GM23338 (cell line): ENCODE measurements around the gene OVAAL. TPM values are rescaled to one million over a fixed set of nuclear protein-coding genes. Genes with fewer than 3 reads are reported as not detected.

Source experiments
- ATAC-seq: fragments of 200-7000 bp; cut with Tn5 transposase; 3 replicates; pipeline ENCODE4 v1.9.1; 2020
- DNase-seq: peaks from one replicate; pipeline ENCODE4 v3.0.0-alpha.2; 2015; ENCODE audit warnings: low spot score
- H2AFZ ChIP-seq: fragments of 200-600 bp; sonication (generic); 2 replicates; pipeline ENCODE4 v1.8.0; 2016; ENCODE audit warnings: antibody characterized with exemption, mild to moderate bottlenecking, moderate library complexity
- H3F3A ChIP-seq: fragments of 200-600 bp; sonication (generic); replicated peaks from 2 replicates; pipeline ENCODE4 v1.8.0; 2017; ENCODE audit warnings: antibody characterized with exemption, mixed run types, low read depth
- H3K27ac ChIP-seq: fragments of 200-600 bp; sonication (generic); 2 replicates; pipeline ENCODE4 v1.6.1; 2016; ENCODE audit warnings: low read depth
- H3K27me3 ChIP-seq: fragments of 200-600 bp; sonication (generic); 2 replicates; pipeline ENCODE4 v1.8.0; 2016; ENCODE audit warnings: mild to moderate bottlenecking, mixed run types, moderate library complexity; ENCODE audit not compliant: insufficient read depth
- H3K36me3 ChIP-seq: fragments of 200-600 bp; sonication (generic); 2 replicates; pipeline ENCODE4 v1.8.0; 2016; ENCODE audit warnings: mild to moderate bottlenecking; ENCODE audit not compliant: insufficient read depth
- H3K4me1 ChIP-seq: fragments of 200-600 bp; sonication (generic); 2 replicates; pipeline ENCODE4 v1.8.0; 2016; ENCODE audit warnings: mild to moderate bottlenecking, moderate library complexity; ENCODE audit not compliant: insufficient read depth
- H3K4me2 ChIP-seq: fragments of 200-600 bp; sonication (generic); 2 replicates; pipeline ENCODE4 v1.7.1; 2017; ENCODE audit warnings: mixed run types
- H3K4me3 ChIP-seq: fragments of 200-600 bp; sonication (generic); 2 replicates; pipeline ENCODE4 v1.6.1; 2016; ENCODE audit warnings: mixed run types
- H3K79me2 ChIP-seq: fragments of 200-600 bp; sonication (generic); replicated peaks from 2 replicates; pipeline ENCODE4 v1.8.0; 2017; ENCODE audit warnings: mild to moderate bottlenecking; ENCODE audit not compliant: insufficient read depth
- H3K9me2 ChIP-seq: fragments of 200-600 bp; sonication (generic); 2 replicates; pipeline ENCODE4 v1.8.0; 2017; ENCODE audit not compliant: insufficient read depth
- H4K20me1 ChIP-seq: fragments of 200-600 bp; sonication (generic); replicated peaks from 2 replicates; pipeline ENCODE4 v1.8.0; 2017; ENCODE audit warnings: mild to moderate bottlenecking; ENCODE audit not compliant: insufficient read depth
- H3K27ac Mint-ChIP-seq: 2 replicates; pipeline ENCODE4 v1.8.0; 2020; ENCODE audit warnings: inconsistent platforms, mild to moderate bottlenecking, moderate library complexity, mixed read lengths
- H3K27me3 Mint-ChIP-seq: 3 replicates; pipeline ENCODE4 v1.8.0; 2022; ENCODE audit warnings: low read depth, mild to moderate bottlenecking, moderate library complexity, mixed read lengths, inconsistent platforms; ENCODE audit not compliant: insufficient read depth, poor library complexity
- H3K36me3 Mint-ChIP-seq: 3 replicates; pipeline ENCODE4 v1.8.0; 2021; ENCODE audit warnings: low read depth, mild to moderate bottlenecking, inconsistent platforms, moderate library complexity, mixed read lengths
- H3K4me1 Mint-ChIP-seq: 3 replicates; pipeline ENCODE4 v1.8.0; 2020; ENCODE audit warnings: mild to moderate bottlenecking, inconsistent platforms, mixed read lengths
- H3K4me3 Mint-ChIP-seq: 3 replicates; pipeline ENCODE4 v1.8.0; 2021; ENCODE audit warnings: moderate library complexity, mild to moderate bottlenecking, inconsistent platforms, mixed read lengths
- H3K9me3 Mint-ChIP-seq: 3 replicates; pipeline ENCODE4 v1.8.0; 2020; ENCODE audit warnings: moderate library complexity, mild to moderate bottlenecking, inconsistent platforms, mixed read lengths
- CREB1 ChIP-seq: fragments of 250-450 bp; sonication (Bioruptor Pico); IDR thresholded peaks from 2 replicates; pipeline ENCODE4 v1.5.0; 2020; ENCODE audit warnings: low read depth, mild to moderate bottlenecking, moderate library complexity
- EZH2 ChIP-seq: fragments of 200-600 bp; sonication (generic); IDR thresholded peaks from one replicate; pipeline ENCODE4 v1.8.0; 2017; ENCODE audit warnings: antibody characterized with exemption, mild to moderate bottlenecking, low read depth; ENCODE audit not compliant: unreplicated experiment
- EZH2phosphoT487 ChIP-seq: fragments of 200-600 bp; sonication (generic); IDR thresholded peaks from one replicate; pipeline ENCODE4 v1.8.1; 2018; ENCODE audit warnings: antibody characterized with exemption; ENCODE audit not compliant: unreplicated experiment
- JUNB ChIP-seq: IDR thresholded peaks from one replicate; pipeline ENCODE4 v1.6.1; 2016; ENCODE audit warnings: antibody characterized with exemption; ENCODE audit not compliant: unreplicated experiment
- NANOG ChIP-seq: IDR thresholded peaks from 2 replicates; pipeline ENCODE4 v1.6.1; 2016; ENCODE audit warnings: antibody characterized with exemption, borderline replicate concordance
- POLR2AphosphoS5 ChIP-seq: IDR thresholded peaks from 2 replicates; pipeline ENCODE4 v1.6.1; 2016; ENCODE audit warnings: antibody characterized with exemption, low read depth
- REST ChIP-seq: IDR thresholded peaks from one replicate; pipeline ENCODE4 v1.6.1; 2018; ENCODE audit warnings: antibody characterized with exemption; ENCODE audit not compliant: unreplicated experiment
- STAT1 ChIP-seq: IDR thresholded peaks from one replicate; pipeline ENCODE4 v1.6.1; 2016; ENCODE audit warnings: antibody characterized with exemption; ENCODE audit not compliant: unreplicated experiment
- ZNF114 ChIP-seq: fragments of 250-450 bp; sonication (Bioruptor Pico); IDR thresholded peaks from 2 replicates; pipeline ENCODE4 v1.5.0; 2020; ENCODE audit warnings: mild to moderate bottlenecking, moderate library complexity
- ZNF331 ChIP-seq: fragments of 250-450 bp; sonication (Bioruptor Pico); IDR thresholded peaks from 2 replicates; pipeline ENCODE4 v1.5.0; 2020; ENCODE audit warnings: low read depth, mild to moderate bottlenecking, moderate library complexity
- polyA plus RNA-seq: library from polyadenylated mRNA; unstranded; fragments of >200 nt; fragmentation: Nextera tagmentation; extraction: Ambion mirVana; gene quantifications from 2 replicates; pipeline ENCODE4 v1.2.1, GENCODE V29; 2016
- total RNA-seq: library from RNA; depleted of rRNA; stranded (reverse); fragments of >200 nt; shearing (Covaris generic); gene quantifications from 2 replicates; pipeline ENCODE4 v1.2.3, GENCODE V29; 2014
- TF ChIP-seq, protein P1 (sequence below): fragments of 250-450 bp; sonication (Bioruptor Pico); IDR thresholded peaks from 2 replicates; pipeline ENCODE4 v1.5.0; 2020; ENCODE audit warnings: mild to moderate bottlenecking, moderate library complexity
- TF ChIP-seq, protein P2 (sequence below), 2 experiments: fragments of 200-600 bp in 1 of 2; sonication (generic) in 1 of 2; conservative IDR thresholded peaks; 2 replicates each; pipeline versions ENCODE4 v1.5.1 to v1.6.1; 2016 to 2017; ENCODE audit warnings: antibody characterized with exemption in 2 of 2, low read depth in 2 of 2, mild to moderate bottlenecking in 2 of 2, moderate library complexity in 1 of 2
- TF ChIP-seq, protein P3 (sequence below): IDR thresholded peaks from 2 replicates; pipeline ENCODE4 v1.6.1; 2016; ENCODE audit warnings: antibody characterized with exemption

OVAAL gene
- total and polyA plus RNA-seq, 2 experiments from 2014 or later, result not detected

- no peaks in the 10 kb centered on the region for H3K9me2 ChIP-seq
- no peak for DNase-seq
- no peaks in the 10 kb centered on the region for H3K27me3 ChIP-seq
- Mint-ChIP-seq H3K9me3 (no peaks in the 10 kb centered on the region), H3K4me1 (peaks cover 11% of the 10 kb centered on the region), H3K27ac (no peak overlapping the region), H3K36me3 (no peaks in the 10 kb centered on the region), H3K27me3 (peaks cover 3% of the 10 kb centered on the region), H3K4me3 (no peak overlapping the region)
- H3K36me3 ChIP-seq, result no peaks in the 10 kb centered on the region
- H3K4me2 ChIP-seq, result no peak overlapping the region
- H4K20me1 ChIP-seq, result no peaks in the 10 kb centered on the region
- ATAC-seq, result no peak
- H2AFZ ChIP-seq, result peak overlapping the region; percentile 84
- no peaks in the 10 kb centered on the region for H3F3A ChIP-seq
- peaks cover 4% of the 10 kb centered on the region; the same call in 1 of the 2 replicates for H3K4me1 ChIP-seq
- H3K79me2 ChIP-seq, result no peaks in the 10 kb centered on the region
- TF ChIP-seq, protein P1, sequence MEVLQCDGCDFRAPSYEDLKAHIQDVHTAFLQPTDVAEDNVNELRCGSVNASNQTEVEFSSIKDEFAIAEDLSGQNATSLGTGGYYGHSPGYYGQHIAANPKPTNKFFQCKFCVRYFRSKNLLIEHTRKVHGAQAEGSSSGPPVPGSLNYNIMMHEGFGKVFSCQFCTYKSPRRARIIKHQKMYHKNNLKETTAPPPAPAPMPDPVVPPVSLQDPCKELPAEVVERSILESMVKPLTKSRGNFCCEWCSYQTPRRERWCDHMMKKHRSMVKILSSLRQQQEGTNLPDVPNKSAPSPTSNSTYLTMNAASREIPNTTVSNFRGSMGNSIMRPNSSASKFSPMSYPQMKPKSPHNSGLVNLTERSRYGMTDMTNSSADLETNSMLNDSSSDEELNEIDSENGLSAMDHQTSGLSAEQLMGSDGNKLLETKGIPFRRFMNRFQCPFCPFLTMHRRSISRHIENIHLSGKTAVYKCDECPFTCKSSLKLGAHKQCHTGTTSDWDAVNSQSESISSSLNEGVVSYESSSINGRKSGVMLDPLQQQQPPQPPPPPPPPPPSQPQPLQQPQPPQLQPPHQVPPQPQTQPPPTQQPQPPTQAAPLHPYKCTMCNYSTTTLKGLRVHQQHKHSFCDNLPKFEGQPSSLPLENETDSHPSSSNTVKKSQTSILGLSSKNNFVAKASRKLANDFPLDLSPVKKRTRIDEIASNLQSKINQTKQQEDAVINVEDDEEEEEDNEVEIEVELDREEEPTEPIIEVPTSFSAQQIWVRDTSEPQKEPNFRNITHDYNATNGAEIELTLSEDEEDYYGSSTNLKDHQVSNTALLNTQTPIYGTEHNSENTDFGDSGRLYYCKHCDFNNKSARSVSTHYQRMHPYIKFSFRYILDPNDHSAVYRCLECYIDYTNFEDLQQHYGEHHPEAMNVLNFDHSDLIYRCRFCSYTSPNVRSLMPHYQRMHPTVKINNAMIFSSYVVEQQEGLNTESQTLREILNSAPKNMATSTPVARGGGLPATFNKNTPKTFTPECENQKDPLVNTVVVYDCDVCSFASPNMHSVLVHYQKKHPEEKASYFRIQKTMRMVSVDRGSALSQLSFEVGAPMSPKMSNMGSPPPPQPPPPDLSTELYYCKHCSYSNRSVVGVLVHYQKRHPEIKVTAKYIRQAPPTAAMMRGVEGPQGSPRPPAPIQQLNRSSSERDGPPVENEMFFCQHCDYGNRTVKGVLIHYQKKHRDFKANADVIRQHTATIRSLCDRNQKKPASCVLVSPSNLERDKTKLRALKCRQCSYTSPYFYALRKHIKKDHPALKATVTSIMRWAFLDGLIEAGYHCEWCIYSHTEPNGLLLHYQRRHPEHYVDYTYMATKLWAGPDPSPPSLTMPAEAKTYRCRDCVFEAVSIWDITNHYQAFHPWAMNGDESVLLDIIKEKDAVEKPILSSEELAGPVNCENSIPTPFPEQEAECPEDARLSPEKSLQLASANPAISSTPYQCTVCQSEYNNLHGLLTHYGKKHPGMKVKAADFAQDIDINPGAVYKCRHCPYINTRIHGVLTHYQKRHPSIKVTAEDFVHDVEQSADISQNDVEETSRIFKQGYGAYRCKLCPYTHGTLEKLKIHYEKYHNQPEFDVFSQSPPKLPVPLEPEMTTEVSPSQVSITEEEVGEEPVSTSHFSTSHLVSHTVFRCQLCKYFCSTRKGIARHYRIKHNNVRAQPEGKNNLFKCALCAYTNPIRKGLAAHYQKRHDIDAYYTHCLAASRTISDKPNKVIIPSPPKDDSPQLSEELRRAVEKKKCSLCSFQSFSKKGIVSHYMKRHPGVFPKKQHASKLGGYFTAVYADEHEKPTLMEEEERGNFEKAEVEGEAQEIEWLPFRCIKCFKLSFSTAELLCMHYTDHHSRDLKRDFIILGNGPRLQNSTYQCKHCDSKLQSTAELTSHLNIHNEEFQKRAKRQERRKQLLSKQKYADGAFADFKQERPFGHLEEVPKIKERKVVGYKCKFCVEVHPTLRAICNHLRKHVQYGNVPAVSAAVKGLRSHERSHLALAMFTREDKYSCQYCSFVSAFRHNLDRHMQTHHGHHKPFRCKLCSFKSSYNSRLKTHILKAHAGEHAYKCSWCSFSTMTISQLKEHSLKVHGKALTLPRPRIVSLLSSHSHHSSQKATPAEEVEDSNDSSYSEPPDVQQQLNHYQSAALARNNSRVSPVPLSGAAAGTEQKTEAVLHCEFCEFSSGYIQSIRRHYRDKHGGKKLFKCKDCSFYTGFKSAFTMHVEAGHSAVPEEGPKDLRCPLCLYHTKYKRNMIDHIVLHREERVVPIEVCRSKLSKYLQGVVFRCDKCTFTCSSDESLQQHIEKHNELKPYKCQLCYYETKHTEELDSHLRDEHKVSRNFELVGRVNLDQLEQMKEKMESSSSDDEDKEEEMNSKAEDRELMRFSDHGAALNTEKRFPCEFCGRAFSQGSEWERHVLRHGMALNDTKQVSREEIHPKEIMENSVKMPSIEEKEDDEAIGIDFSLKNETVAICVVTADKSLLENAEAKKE (CRISPR knock-in tag), result no peak
- TF ChIP-seq EZH2phosphoT487 (no peak), ZNF331 (no peak), CREB1 (no peak), REST (no peak), EZH2 (no peak), POLR2AphosphoS5 (no peak), JUNB (no peak), NANOG (no peak), ZNF114 (no peak), STAT1 (no peak)
- TF ChIP-seq, protein P2, sequence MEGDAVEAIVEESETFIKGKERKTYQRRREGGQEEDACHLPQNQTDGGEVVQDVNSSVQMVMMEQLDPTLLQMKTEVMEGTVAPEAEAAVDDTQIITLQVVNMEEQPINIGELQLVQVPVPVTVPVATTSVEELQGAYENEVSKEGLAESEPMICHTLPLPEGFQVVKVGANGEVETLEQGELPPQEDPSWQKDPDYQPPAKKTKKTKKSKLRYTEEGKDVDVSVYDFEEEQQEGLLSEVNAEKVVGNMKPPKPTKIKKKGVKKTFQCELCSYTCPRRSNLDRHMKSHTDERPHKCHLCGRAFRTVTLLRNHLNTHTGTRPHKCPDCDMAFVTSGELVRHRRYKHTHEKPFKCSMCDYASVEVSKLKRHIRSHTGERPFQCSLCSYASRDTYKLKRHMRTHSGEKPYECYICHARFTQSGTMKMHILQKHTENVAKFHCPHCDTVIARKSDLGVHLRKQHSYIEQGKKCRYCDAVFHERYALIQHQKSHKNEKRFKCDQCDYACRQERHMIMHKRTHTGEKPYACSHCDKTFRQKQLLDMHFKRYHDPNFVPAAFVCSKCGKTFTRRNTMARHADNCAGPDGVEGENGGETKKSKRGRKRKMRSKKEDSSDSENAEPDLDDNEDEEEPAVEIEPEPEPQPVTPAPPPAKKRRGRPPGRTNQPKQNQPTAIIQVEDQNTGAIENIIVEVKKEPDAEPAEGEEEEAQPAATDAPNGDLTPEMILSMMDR (conservative IDR thresholded peaks at IDR 0.05; ENCODE audit: low read depth in 2 of 2), result no peak
- TF ChIP-seq, protein P3, sequence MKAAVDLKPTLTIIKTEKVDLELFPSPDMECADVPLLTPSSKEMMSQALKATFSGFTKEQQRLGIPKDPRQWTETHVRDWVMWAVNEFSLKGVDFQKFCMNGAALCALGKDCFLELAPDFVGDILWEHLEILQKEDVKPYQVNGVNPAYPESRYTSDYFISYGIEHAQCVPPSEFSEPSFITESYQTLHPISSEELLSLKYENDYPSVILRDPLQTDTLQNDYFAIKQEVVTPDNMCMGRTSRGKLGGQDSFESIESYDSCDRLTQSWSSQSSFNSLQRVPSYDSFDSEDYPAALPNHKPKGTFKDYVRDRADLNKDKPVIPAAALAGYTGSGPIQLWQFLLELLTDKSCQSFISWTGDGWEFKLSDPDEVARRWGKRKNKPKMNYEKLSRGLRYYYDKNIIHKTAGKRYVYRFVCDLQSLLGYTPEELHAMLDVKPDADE, result no peak
- H3K4me3 ChIP-seq, result no peak overlapping the region
- H3K27ac ChIP-seq, result no peak overlapping the region
These were observed 21.9 kb upstream of the OVAAL start for GRCh38 chr1:180536821-180537372.
